ENCODE data around the gene CD14.

DNA sequence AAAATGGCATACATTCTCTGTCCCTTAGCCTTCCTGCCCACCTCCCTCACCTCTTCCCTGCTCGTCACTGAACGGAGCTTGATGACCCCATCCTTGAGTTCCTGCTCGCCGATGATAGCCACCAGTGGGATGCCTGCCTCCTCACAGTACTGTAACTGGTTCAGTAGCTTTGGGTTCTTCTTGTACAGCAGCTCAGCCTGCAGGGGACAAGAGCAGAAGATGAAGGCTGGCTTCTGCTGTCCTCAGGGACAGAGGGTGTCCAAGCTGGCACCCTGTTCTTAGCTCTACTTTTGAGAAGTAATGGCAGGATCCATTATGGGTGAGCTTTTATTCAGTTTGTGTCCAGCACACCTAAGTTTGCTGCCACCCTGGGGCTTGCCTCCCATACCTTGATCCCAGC lies 41.7 kb upstream of the CD14 start:
- TF ChIP-seq CTCF (conservative IDR thresholded peaks at IDR 0.05 in 1 of 2, IDR thresholded peaks at IDR 0.05 in 1 of 2; ENCODE audit: low read depth in 1 of 2, low read length in 2 of 2) (no peak), EZH2 (IDR thresholded peaks at IDR 0.05; ENCODE audit: low read length, missing control alignments) (no peak)

Measured in fibroblast of lung (primary cell).